Measurements from ENCODE around the gene MAP3K5.

The MAP3K5 gene

DNA sequence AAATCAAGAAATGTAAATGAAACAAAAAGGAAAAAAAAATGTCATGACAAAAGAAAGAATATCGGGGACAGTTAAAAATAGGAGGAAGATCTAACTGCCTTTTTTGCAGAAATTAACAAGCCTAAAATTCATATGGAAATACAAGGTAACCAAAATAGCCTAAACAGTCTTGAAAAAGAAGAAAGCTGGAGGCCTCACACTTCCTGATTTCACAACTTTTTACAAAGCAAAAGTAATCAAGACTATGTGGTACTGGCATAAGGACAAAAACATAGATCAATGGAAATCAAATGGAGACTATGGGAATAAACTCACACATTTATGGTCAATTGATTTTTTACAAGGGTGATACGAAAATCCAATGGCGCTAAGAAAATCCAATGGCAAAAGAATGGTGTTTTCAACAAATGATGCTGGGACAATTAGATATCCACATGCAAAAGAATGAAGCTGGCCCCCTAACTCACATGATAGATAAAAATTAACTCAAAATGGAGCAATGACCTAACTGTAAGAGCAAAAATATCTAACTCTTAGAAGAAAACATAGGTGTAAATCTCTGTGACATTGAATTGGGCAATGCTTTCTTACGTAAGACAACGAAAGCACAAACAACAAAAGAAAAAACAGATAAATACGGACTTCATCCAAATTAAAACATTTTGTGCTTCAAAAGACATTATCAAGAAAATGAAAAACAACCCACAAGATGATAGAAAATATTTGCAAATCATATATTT lies 24.5 kb downstream of the MAP3K5 start:
- TF ChIP-seq, protein P1, sequence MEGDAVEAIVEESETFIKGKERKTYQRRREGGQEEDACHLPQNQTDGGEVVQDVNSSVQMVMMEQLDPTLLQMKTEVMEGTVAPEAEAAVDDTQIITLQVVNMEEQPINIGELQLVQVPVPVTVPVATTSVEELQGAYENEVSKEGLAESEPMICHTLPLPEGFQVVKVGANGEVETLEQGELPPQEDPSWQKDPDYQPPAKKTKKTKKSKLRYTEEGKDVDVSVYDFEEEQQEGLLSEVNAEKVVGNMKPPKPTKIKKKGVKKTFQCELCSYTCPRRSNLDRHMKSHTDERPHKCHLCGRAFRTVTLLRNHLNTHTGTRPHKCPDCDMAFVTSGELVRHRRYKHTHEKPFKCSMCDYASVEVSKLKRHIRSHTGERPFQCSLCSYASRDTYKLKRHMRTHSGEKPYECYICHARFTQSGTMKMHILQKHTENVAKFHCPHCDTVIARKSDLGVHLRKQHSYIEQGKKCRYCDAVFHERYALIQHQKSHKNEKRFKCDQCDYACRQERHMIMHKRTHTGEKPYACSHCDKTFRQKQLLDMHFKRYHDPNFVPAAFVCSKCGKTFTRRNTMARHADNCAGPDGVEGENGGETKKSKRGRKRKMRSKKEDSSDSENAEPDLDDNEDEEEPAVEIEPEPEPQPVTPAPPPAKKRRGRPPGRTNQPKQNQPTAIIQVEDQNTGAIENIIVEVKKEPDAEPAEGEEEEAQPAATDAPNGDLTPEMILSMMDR (conservative IDR thresholded peaks at IDR 0.05; ENCODE audit: low read depth): no peak
- H3K27ac ChIP-seq: no peak overlapping the region
- ChIA-PET POLR2A (ENCODE audit: low non-redundant PET) (no interaction called here), CTCF (no interaction called here)
- DNase-seq (ENCODE audit: low spot score): no peak

GRCh38 chr6:136767103-136767502 lies 25.2 kb downstream of the MAP3K5 start:
- TF ChIP-seq, protein P1 (conservative IDR thresholded peaks at IDR 0.05; ENCODE audit: low read depth): no peak
- H3K27ac ChIP-seq: no peak overlapping the region
- DNase-seq (ENCODE audit: low spot score): no peak
- ChIA-PET POLR2A (ENCODE audit: low non-redundant PET) (no interaction called here), CTCF (no interaction called here)

DNA sequence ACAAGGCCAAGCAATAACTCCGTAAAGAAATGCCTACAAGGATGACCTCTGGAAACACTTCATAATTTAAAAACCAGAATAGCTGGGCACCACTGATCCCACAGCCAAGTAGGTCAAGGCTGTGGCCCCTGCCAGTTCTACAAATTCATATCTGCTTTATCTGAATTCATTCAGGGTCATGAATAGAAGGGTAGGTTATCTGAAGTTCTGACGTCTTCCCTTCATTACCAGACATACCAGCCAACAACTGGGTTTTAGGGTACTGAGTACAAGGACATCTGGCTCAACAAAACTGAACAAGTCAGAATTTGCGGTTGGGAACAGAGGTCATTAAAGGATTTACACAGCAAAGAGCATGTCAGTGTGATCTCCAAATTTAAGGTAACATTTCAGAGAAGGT lies 26.0 kb downstream of the MAP3K5 start:
- ChIA-PET POLR2A (ENCODE audit: low non-redundant PET) (no interaction called here), CTCF (no interaction called here)
- H3K27ac ChIP-seq: no peak overlapping the region
- no peak for DNase-seq (ENCODE audit: low spot score)
- TF ChIP-seq, protein P1 (conservative IDR thresholded peaks at IDR 0.05; ENCODE audit: low read depth): no peak

GRCh38 chr6:136764517-136764993 lies 27.7 kb downstream of the MAP3K5 start:
- ChIA-PET CTCF (interaction anchor here (0.6 to 0.9 kb wide), 2 partner anchors 28 to 780 kb away, joined by 3 read pairs; partner anchors contain the start of gene MAP3K5), POLR2A (ENCODE audit: low non-redundant PET) (no interaction called here)
- DNase-seq (ENCODE audit: low spot score): no peak
- TF ChIP-seq, protein P1 (conservative IDR thresholded peaks at IDR 0.05; ENCODE audit: low read depth): no peak
- H3K27ac ChIP-seq: no peak overlapping the region

GRCh38 chr6:136763716-136764516 lies 28.4 kb downstream of the MAP3K5 start:
- CTCF ChIA-PET: interaction anchor here (0.6 to 1.7 kb wide), 2 partner anchors 120 to 780 kb away, joined by 3 read pairs; no protein-coding TSS in a partner anchor
- TF ChIP-seq, protein P1 (conservative IDR thresholded peaks at IDR 0.05; ENCODE audit: low read depth): no peak
- no peak for DNase-seq (ENCODE audit: low spot score)
- POLR2A ChIA-PET (ENCODE audit: low non-redundant PET): no interaction called here
- H3K27ac ChIP-seq: no peak overlapping the region

DNA sequence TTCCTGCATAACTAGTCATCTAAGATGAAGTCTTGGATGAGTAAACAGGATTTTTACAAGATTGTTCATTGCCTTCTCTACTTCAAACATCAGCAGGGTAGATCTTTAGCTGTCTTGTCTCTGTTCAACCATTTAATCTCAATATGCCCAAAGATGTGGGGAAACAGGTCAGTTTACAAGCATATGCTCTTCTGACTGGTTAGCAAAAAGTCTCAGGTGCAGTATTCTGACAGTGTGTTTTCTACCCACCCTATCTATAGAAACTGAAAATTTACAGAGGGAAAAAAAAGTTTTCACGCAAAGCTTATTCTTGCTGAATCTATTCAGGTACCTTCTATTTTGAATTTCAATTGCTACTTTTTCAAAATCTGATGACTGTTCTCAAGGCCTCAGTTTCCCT lies 29.0 kb downstream of the MAP3K5 start:
- no peak overlapping the region for H3K27ac ChIP-seq
- no peak for DNase-seq (ENCODE audit: low spot score)
- ChIA-PET POLR2A (ENCODE audit: low non-redundant PET) (no interaction called here), CTCF (interaction anchor here (1.7 kb wide), 1 partner anchor 119 kb away, joined by 3 read pairs; no protein-coding TSS in a partner anchor)
- TF ChIP-seq, protein P1 (conservative IDR thresholded peaks at IDR 0.05; ENCODE audit: low read depth): no peak
